Choroid plexus epithelial cell (primary cell): ENCODE data around the gene FBXW8.

Experiments
- DNase-seq: peaks from one replicate; pipeline ENCODE4 v3.0.0-alpha.2; 2010; ENCODE audit warnings: low read depth
- H3K4me3 ChIP-seq: 2 replicates; pipeline ENCODE4 v1.5.1; 2011; ENCODE audit warnings: low read depth, mild to moderate bottlenecking, control low read depth, low read length, moderate library complexity
- TF ChIP-seq, protein P1 (sequence below): conservative IDR thresholded peaks from 2 replicates; pipeline ENCODE4 v1.5.1; 2011; ENCODE audit warnings: low read depth, mild to moderate bottlenecking, control low read depth, inconsistent platforms, low read length, moderate library complexity

The FBXW8 gene

DNA sequence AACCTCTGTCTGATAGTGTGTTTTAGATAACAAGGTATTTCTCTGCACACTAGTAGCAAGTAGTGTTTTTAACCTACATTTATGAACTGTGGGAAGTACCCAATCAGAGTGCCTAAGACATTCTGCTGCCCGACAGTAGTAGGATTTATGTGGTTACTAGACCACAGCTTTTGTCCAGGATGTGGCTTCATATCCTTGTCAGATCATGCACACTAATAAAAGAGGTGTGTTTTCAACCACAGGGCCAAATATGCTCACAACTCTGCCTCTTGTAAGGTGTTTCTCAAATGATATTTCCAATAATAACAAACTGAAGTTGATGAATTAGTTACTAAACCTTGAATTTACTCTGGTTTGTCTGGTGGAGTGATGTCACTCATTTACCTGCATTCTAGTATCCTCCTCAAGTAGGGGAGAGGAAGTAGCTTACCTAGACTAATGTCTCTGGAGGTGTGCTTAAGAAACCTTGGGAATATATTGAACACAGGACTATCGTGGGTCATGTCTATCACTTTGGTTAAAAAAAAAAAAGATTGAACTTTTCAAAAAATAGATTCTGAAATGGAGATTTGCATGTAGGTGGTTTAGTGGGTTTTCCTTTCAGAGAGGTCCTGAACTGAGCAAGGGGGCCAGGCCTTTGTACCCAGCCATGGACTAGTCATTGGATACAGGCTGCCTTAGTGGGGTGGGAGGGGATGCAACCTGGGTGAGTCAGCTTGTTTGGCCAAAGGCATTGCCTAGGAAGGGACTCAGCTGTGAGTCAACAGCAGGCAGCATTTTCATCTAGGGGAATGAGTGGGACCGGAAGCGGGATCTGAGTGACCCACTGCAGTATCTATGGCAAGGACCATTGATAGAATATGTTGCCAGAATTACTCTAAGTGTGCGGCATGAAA, 14.1 kb downstream of the FBXW8 start:
- DNase-seq = peak; percentile 77
- TF ChIP-seq, protein P1, sequence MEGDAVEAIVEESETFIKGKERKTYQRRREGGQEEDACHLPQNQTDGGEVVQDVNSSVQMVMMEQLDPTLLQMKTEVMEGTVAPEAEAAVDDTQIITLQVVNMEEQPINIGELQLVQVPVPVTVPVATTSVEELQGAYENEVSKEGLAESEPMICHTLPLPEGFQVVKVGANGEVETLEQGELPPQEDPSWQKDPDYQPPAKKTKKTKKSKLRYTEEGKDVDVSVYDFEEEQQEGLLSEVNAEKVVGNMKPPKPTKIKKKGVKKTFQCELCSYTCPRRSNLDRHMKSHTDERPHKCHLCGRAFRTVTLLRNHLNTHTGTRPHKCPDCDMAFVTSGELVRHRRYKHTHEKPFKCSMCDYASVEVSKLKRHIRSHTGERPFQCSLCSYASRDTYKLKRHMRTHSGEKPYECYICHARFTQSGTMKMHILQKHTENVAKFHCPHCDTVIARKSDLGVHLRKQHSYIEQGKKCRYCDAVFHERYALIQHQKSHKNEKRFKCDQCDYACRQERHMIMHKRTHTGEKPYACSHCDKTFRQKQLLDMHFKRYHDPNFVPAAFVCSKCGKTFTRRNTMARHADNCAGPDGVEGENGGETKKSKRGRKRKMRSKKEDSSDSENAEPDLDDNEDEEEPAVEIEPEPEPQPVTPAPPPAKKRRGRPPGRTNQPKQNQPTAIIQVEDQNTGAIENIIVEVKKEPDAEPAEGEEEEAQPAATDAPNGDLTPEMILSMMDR = no peak

DNA sequence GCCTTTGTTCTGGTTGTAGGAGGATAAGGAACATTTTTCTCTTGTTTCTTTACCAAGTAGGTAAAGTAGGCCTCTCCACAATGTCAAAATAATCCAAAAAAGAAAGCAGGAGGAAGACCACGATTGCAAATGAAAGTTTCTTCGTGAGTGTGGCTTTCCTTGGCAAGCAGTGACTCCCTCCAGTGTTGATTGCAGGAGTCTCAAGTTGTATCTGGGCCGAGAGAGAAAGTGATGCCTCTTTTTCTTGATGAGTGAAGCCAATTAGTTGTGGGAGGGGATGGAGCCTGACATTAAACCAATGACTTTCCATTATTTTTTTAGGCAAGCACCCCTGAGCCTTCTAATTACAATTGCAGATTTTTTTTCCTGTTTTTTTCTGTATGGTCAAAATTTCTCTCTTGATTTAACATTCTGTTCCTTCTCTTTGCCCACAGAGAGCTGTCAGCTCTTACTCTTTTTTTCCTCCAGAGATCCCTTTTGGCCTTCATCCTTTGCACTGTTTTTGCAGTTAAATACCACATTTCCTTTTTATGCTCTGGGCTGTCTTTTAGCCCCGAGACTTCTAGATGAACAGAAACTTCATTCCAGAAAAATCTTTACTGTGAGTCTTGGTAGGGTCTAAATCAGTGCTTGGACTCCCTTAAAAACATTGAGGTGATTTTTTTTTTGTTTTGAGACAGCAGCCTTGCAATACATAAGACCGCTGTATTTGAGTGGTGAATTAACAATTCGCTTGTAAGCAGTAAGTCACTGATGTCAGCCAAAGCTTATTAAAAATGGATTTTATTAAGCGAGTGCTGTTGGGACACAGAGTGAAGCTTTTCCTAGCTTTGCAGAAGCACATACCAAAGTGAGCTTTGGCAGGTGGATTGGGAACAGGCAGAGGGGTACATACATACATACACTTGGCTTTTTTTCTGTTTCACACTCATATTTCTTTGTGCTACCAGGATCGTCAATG, 15.8 kb downstream of the FBXW8 start:
- no peak for DNase-seq
- TF ChIP-seq, protein P1 = no peak
- H3K4me3 ChIP-seq = no peak overlapping the region

More for the DNA sequence above, 14.1 kb downstream of the FBXW8 start:
- no peak overlapping the region for H3K4me3 ChIP-seq

DNA sequence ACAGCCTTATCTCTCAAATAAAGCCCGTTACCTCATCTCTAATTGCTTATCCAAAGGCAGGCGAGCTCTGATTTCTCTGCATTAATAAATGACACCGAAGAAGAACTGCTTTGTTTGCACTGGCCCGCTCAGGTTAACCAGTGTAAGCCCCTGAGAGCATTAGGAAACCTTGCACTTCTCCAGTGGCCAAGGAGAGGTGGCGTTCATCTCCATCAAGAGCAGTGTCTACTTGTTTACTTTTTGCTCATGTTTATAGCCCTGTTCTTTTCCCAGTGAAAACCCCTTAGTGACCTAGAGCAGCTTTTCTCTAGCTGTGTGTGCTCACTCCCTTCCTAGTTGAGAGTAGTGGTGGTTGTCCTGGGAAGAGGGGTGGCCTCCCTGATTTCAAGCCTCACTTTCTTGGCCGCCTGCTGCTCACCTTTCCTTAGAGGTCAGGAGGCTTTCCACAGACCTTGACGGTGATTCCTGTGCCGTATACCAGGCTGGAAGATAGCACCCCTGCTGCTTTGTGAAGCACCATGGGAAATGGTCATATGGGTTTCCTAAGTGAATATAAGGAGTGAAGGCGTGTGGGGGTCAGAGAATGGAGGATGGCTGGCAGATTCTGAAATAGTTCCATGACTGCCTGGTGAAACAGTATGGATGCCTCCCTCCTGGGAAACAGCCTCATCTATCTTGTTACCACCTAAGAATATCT, 16.6 kb downstream of the FBXW8 start:
- H3K4me3 ChIP-seq = no peak overlapping the region
- TF ChIP-seq, protein P1 = no peak
- no peak for DNase-seq

DNA sequence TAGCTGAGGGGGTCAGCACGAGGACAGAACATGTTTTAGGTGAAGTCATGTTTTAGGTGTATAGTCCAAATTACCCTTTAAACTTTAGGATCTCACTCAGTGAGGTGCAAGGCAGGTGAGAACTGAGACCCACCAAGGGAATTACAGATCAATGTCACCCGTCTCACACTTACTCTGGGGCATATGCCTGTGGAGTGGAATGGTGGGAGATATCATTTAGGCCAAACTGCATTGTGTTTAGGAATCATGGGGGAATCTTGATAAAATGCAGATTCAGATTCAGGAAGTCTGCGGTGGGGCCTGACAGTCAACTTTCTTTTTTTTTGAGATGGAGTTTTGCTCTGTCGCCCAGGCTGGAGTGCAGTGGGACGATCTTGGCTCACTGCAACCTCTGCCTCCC, 17.8 kb downstream of the FBXW8 start:
- DNase-seq = no peak
- H3K4me3 ChIP-seq = no peak overlapping the region
- TF ChIP-seq, protein P1 = no peak

DNA sequence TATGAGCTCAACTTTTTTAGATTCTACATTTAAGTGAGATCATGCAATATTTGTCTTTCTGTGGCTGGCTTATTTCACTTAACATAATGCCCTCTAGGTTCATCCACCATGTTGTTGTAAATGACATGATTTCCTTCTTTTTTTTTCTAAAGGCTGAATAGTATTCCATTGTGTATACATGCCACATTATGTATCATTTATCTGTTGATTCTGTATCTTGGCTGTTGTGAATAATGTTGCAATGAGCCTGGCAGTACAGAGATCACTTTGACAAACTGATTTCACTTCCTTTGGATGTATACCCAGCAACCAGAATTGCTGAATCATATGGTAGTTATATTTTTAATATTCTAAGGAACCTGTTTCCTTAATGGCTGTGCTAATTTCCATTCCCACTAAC, 19.1 kb downstream of the FBXW8 start:
- DNase-seq = no peak
- no peak overlapping the region for H3K4me3 ChIP-seq
- TF ChIP-seq, protein P1 = no peak

DNA sequence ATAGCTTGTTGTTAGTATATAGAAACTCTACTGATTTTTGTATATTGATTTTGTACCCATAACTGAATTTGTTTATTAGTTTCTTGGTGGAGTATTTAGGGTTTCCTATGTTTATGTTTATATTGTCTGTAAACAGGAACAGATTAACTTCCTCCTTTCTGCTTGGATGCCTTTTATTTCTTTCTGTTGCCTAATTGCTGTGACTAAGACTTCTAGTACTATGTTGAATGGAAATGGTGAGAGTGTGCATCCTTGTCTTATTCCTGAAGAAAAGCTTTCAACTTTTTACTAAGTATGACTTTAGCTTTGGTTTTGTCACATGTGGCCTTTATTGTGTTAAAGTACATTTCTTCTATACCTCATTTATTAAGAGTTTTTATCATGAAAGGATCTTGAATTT, 20.9 kb downstream of the FBXW8 start:
- no peak for DNase-seq
- TF ChIP-seq, protein P1 = no peak
- no peak overlapping the region for H3K4me3 ChIP-seq
